ENCODE results near the gene MEGF11. TPM values are rescaled to one million over a fixed set of nuclear protein-coding genes. Genes with fewer than 3 reads are reported as not detected.

Gene MEGF11
- total RNA-seq, 1 experiment from 2014 or later = not detected

DNA sequence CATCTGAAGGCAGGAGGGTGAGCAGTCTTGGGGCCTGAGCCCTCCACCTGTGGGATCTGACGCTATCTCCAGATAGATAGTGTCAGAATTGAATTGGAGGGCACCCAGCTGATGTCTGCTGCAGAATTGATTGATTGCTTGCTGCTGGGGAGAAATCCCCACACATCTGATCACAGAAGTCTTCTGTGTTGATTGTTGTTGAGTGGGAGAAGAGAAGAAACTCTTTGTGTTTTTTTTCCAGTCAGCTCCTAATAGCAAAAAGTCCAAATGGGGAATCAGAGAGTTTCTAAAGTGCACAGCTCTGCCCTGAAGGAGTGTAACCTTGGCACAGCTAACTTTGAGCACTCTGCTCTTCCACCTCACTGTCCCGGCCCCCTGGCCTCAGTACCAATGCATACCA is 318.2 kb downstream of the MEGF11 start:
- no peak overlapping the region for H3K4me2 ChIP-seq (ENCODE audit: low read length)
- no peaks in the 10 kb centered on the region for H3K9me2 ChIP-seq (replicated peaks; ENCODE audit: low read length)
- no peak for ATAC-seq
- H3K79me2 ChIP-seq (ENCODE audit: low read length) = no peaks in the 10 kb centered on the region
- no peaks in the 10 kb centered on the region for H4K20me1 ChIP-seq (ENCODE audit: low read length)
- H3K4me1 ChIP-seq (ENCODE audit: insufficient read depth, low read length) = peaks cover 5% of the 10 kb centered on the region
- DNase-seq = no peak
- H3K9ac ChIP-seq (ENCODE audit: low read length) = no peak overlapping the region
- no peaks in the 10 kb centered on the region for H3K36me3 ChIP-seq (ENCODE audit: low read depth, low read length)
- TF ChIP-seq, protein P1, sequence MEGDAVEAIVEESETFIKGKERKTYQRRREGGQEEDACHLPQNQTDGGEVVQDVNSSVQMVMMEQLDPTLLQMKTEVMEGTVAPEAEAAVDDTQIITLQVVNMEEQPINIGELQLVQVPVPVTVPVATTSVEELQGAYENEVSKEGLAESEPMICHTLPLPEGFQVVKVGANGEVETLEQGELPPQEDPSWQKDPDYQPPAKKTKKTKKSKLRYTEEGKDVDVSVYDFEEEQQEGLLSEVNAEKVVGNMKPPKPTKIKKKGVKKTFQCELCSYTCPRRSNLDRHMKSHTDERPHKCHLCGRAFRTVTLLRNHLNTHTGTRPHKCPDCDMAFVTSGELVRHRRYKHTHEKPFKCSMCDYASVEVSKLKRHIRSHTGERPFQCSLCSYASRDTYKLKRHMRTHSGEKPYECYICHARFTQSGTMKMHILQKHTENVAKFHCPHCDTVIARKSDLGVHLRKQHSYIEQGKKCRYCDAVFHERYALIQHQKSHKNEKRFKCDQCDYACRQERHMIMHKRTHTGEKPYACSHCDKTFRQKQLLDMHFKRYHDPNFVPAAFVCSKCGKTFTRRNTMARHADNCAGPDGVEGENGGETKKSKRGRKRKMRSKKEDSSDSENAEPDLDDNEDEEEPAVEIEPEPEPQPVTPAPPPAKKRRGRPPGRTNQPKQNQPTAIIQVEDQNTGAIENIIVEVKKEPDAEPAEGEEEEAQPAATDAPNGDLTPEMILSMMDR (conservative IDR thresholded peaks at IDR 0.05; ENCODE audit: low read depth, low read length) = no peak
- TF ChIP-seq EZH2phosphoT487 (IDR thresholded peaks at IDR 0.05; ENCODE audit: borderline replicate concordance, low read length) = no peak
- no peak for TF ChIP-seq EZH2 (IDR thresholded peaks at IDR 0.05; ENCODE audit: low read length, unreplicated experiment)
- no peak overlapping the region for H2AFZ ChIP-seq (ENCODE audit: low read length)
- H3K27ac ChIP-seq (ENCODE audit: low read length) = no peak overlapping the region
- H3K9me3 ChIP-seq (ENCODE audit: low read length) = no peaks in the 10 kb centered on the region
- ChIA-PET POLR2A (ENCODE audit: unreplicated experiment) (no interaction called here), CTCF (no interaction called here)
- intact Hi-C loops (cut with micrococcal nuclease) = no loop called here
- no TSS peak for BruUV-seq (replicated peaks)
- H3F3A ChIP-seq (ENCODE audit: low read length, unreplicated experiment) = no peaks in the 10 kb centered on the region
- no peaks in the 10 kb centered on the region for H3K27me3 ChIP-seq (ENCODE audit: low read length)
- no peak overlapping the region for H3K4me3 ChIP-seq (ENCODE audit: low read length)

DNA sequence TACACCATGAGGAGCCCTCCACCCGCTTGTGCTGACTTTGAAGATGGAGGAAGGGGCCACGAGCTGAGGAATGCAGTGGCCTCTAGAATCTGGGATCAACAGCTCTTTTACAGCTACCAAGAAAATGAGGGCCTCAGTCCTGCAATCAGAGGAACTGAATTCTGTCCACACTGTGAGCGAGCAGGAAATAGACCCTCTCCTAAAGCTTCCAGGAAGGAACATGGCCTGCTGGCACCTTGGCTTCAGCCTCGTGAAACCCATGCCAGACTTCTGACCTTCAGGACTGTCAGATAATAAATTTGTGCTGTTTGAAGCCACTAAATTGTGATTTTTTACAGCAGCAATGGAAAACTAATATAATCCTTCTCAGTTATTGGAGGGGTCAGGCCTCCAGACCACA is 322.3 kb downstream of the MEGF11 start:
- Histone ChIP-seq H3K9me2 (replicated peaks; ENCODE audit: low read length) (no peaks in the 10 kb centered on the region), H2AFZ (ENCODE audit: low read length) (no peak overlapping the region), H3K4me2 (ENCODE audit: low read length) (no peak overlapping the region), H3K79me2 (ENCODE audit: low read length) (no peaks in the 10 kb centered on the region), H3K9ac (ENCODE audit: low read length) (no peak overlapping the region), H3K4me3 (ENCODE audit: low read length) (no peak overlapping the region), H3F3A (ENCODE audit: low read length, unreplicated experiment) (no peaks in the 10 kb centered on the region), H3K27me3 (ENCODE audit: low read length) (no peaks in the 10 kb centered on the region), H4K20me1 (ENCODE audit: low read length) (no peaks in the 10 kb centered on the region), H3K4me1 (ENCODE audit: insufficient read depth, low read length) (no peaks in the 10 kb centered on the region), H3K36me3 (ENCODE audit: low read depth, low read length) (no peaks in the 10 kb centered on the region), H3K27ac (ENCODE audit: low read length) (no peak overlapping the region), H3K9me3 (ENCODE audit: low read length) (no peaks in the 10 kb centered on the region)
- DNase-seq (no peak), ATAC-seq (no peak)
- CTCF ChIA-PET = no interaction called here
- no peak for TF ChIP-seq EZH2phosphoT487 (IDR thresholded peaks at IDR 0.05; ENCODE audit: borderline replicate concordance, low read length)
- TF ChIP-seq EZH2 (IDR thresholded peaks at IDR 0.05; ENCODE audit: low read length, unreplicated experiment) = no peak
- TF ChIP-seq, protein P1 (conservative IDR thresholded peaks at IDR 0.05; ENCODE audit: low read depth, low read length) = no peak
- POLR2A ChIA-PET (ENCODE audit: unreplicated experiment) = no interaction called here
- no TSS peak for BruUV-seq (replicated peaks)
- intact Hi-C loops (cut with micrococcal nuclease) = no loop called here

DNA sequence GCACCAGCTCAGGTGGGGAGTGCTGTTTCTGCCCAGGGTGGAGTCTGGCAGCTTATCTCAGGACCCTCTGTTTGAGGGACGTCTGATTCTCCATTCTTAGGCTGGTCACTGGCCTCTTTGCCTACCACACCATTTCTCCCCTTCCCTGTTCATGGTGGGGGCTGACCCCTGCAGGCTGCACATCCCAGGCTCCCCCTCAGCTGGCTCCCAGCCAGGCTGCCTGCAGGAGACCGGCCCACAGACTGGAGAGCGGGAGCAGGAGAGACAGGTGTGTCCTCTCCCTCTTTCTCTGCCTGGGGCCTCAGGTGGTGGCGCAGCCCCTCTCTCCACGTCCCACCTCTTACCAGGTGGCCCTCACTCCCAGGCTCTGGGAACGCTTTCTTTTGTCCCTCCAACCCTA is 323.4 kb downstream of the MEGF11 start:
- H3K4me1 ChIP-seq (ENCODE audit: insufficient read depth, low read length) = no peaks in the 10 kb centered on the region
- H3K27ac ChIP-seq (ENCODE audit: low read length) = no peak overlapping the region
- ATAC-seq = no peak
- H4K20me1 ChIP-seq (ENCODE audit: low read length) = no peaks in the 10 kb centered on the region
- H2AFZ ChIP-seq (ENCODE audit: low read length) = no peak overlapping the region
- no peaks in the 10 kb centered on the region for H3K79me2 ChIP-seq (ENCODE audit: low read length)
- BruUV-seq (replicated peaks) = no TSS peak
- H3K4me2 ChIP-seq (ENCODE audit: low read length) = no peak overlapping the region
- no peak for TF ChIP-seq EZH2 (IDR thresholded peaks at IDR 0.05; ENCODE audit: low read length, unreplicated experiment)
- no peak overlapping the region for H3K9ac ChIP-seq (ENCODE audit: low read length)
- no peak for DNase-seq
- H3K9me3 ChIP-seq (ENCODE audit: low read length) = no peaks in the 10 kb centered on the region
- CTCF ChIA-PET = no interaction called here
- POLR2A ChIA-PET (ENCODE audit: unreplicated experiment) = no interaction called here
- H3K9me2 ChIP-seq (replicated peaks; ENCODE audit: low read length) = no peaks in the 10 kb centered on the region
- no peaks in the 10 kb centered on the region for H3F3A ChIP-seq (ENCODE audit: low read length, unreplicated experiment)
- intact Hi-C loops (cut with micrococcal nuclease) = no loop called here
- H3K36me3 ChIP-seq (ENCODE audit: low read depth, low read length) = no peaks in the 10 kb centered on the region
- no peak overlapping the region for H3K4me3 ChIP-seq (ENCODE audit: low read length)
- H3K27me3 ChIP-seq (ENCODE audit: low read length) = no peaks in the 10 kb centered on the region
